ENCODE measurements around the gene PLIN3.
"Not testable (repeated sequence)": the region's sequence is repeated elsewhere in the genome, so short reads cannot be mapped to it uniquely, and the experiment has no call there.

Gene PLIN3

GRCh38 chr19:4891066-4891465 is 23.6 kb upstream of the PLIN3 start:
- DNase-seq = no peak

- DNase-seq = peak; percentile 27
Measured at GRCh38 chr19:4889034-4889815, 21.8 kb upstream of the PLIN3 start.

GRCh38 chr19:4887803-4888202 is 20.3 kb upstream of the PLIN3 start:
- DNase-seq = not testable (repeated sequence)

DNA sequence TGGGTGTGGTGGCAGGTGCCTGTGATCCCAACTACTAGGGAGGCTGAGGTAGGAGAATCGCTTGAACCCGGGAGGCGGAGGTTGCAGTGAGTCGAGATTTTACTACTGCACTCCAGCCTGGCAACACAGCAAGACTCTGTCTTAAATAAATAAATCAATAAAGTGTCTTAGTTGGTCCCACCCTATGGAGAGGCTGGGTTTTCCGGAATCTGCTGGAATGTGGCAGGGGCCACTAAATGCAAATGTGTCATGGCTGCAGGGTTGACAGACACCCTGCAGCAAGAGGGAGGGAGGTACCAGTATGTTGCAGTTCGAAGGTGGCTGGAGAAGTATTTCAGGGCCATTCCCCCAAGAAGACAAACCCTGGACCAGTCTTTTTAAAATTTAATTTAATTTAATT is 17.5 kb upstream of the PLIN3 start:
- not testable (repeated sequence) for DNase-seq

- DNase-seq = not testable (repeated sequence)
Measured at GRCh38 chr19:4882874-4883273, 15.4 kb upstream of the PLIN3 start.

DNA sequence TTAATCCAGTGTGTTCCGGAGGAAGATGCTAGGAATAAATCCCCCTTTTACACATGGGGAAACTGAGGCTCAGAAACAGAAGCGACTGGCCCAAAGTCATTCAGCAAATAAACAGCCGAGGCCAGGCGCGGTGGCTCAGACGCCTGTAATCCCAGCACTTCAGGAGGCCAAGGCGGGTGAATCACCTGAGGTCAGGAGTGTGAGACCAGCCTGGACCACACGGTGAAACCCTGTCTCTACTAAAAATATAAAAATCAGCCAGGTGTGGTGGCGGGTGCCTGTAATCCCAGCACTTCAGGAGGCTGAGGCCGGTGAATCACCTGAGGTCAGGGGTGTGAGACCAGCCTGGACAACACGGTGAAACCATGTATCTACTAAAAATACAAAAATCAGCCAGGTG is 11.6 kb upstream of the PLIN3 start:
- no peak for DNase-seq

- peak; percentile 20 for DNase-seq
Measured at GRCh38 chr19:4878491-4878968, 11.1 kb upstream of the PLIN3 start.

DNA sequence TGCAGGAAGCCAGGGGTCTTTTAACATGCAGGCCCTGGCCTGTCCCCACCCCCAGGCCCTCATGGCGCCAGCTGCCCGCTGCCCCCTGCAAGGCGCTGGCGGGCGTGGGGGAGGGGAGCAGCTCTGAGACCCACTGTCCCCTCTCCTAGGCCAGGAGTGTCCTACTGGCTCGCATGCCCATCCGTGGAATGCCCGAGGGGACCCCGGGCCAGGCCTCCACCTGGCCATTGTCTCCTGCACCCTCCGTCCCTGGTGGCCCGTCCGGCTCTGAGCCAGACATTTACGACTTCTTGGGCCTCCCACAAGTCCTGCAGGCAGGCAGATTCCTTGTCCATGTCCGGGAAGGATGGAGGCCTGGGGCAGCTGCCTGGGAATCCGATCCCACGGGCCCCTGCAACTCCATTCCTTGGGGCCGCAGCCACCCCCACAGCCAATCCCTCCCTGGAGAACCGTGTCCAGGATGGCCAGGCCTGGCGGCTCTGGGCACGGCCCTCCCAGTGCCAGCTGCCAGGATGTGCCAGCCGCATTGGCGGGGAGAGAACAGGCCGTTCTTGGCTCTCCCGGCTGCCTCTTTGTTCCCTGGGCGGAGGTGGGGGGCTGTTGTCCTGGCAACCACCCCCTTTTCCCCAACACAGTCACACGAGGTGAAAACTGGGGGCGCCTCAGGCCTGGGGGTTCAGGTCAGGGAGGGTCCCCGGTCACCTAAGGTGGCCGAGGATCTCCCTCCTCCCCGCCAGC is 10.5 kb upstream of the PLIN3 start:
- peak; percentile 14 for DNase-seq

DNA sequence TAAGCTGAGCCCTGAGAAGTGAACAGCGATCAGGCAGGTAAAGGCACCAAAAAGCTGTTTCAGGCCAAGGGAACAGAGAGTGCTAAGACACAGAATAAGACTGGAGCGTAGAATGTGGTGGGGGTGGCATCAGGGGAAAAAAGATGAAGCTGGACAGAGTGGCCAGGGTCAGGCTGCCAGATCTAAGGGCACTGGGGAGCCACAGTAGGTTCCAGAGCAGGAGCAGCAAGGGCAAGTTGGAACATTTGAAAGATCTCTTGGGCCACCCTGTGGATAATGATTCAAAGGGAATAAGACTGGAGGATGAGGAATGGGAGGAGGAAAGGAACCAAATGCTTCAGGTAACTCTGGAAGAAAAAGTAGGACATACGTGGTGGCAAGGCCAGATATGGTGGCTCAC is 6.5 kb upstream of the PLIN3 start:
- DNase-seq = no peak

DNA sequence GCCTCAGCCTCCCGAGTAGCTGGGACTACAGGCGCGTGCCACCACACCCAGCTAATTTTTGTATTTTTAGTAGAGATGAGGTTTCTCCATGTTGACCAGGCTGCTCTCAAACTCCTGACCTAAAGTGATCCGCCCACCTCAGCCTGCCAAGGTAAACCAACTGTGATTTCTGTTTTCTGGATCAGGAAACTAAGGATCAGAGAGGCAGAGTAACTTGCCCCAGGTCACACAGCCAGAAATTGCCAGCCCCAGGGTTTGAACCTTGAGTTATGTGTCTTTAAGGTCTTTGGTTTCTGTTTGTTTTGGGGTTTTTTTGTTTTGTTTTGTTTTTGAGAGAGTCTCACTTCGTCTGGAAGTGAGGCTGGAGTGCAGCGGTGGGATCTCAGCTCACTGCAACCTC is 4.2 kb upstream of the PLIN3 start:
- DNase-seq = no peak

- peak; percentile 94 for DNase-seq
Measured at GRCh38 chr19:4870025-4870700, 2.7 kb upstream of the PLIN3 start.

GRCh38 chr19:4868286-4868834 is 893 bp upstream of the PLIN3 start:
- no peak for DNase-seq

GRCh38 chr19:4866595-4867424 is 657 bp downstream of the PLIN3 start:
- DNase-seq = peak; percentile 52

DNA sequence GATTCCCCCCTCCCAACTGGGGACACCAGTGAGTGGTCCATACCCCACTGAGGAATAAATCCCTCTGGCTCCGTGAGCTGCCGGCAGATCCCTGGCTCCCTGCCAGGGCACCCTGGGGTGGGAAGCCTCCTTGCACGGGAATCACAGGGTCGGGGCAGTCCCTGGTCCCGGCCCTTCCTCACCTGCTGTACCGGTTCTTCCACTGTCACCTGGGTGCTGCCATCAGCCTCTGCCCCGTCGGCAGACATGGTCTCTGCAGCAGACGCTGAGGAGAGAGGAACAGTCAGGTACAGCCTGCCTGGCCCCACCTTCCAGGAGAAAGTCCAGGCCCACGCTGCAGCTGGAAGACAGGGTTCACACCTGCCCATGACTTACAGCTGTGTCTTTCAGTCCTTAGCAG is 6.3 kb downstream of the PLIN3 start:
- DNase-seq = no peak

- no peak for DNase-seq
Measured at GRCh38 chr19:4859697-4860096, 7.8 kb downstream of the PLIN3 start.

DNA sequence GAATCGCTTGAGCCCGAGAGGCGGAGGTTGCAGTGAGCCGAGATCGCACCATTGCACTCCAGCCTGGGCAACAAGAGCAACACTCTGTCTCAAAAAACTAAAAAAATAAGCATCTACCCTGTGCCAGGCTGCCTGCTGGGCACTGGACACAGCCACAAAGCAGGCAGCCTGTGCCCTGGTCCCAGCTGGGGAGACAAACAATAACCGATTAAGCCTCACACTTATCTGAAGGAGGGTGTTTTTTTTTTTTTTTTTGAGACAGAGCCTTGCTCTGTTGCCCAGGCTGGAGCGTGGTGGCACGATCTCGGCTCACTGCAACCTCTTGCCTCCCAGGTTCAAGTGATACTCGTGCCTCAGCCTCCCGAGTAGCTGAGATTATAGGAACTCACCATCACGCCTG is 11.0 kb downstream of the PLIN3 start:
- not testable (repeated sequence) for DNase-seq

DNA sequence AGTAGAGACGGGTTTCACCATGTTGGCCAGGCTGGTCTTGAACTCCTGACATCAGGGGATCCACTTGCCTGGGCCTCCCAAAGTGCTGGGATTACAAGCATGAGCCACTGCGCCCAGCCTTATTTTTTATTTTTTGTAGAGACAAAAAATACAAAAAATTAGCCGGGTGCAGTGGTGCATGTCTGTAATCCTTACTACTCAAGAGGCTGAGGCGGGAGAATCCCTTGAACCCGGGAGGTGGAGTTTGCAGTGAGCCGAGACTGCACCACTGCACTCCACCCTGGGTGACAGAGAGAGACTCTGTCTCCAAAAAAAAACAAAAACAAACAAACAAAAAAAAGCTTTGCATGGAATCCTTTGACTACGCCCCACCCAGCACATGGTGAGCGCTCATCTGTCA is 14.0 kb downstream of the PLIN3 start:
- DNase-seq = not testable (repeated sequence)

GRCh38 chr19:4852484-4852883 is 15.0 kb downstream of the PLIN3 start:
- DNase-seq = no peak

GRCh38 chr19:4851551-4852290 is 15.7 kb downstream of the PLIN3 start:
- peak; percentile 61 for DNase-seq

DNA sequence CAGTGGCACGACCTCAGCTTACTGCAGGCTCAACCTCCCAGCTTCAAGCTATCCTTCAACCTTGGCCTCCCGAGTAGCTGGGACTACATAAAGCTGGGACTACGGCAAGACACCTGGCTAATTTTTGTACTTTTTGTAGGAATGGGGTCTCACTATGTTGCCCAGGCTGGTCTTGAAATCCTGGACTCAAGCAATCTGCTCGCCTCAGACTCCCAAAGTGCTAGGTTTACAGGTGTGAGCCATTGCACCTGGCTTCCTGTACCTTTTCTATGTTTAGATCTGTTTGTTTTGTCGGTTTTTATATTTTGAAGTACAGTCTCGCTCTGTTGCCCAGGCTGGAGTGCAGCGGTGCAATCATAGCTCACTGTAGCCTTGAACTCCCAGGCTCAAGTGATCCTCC is 18.4 kb downstream of the PLIN3 start:
- no peak for DNase-seq

Data from fibroblast of skin of scalp (primary cell).